SK-N-MC (cell line): ENCODE results near the gene ALOXE3.
"Not testable (repeated sequence)": the region's sequence is repeated elsewhere in the genome, so short reads cannot be mapped to it uniquely, and the experiment has no call there.

Source experiments
- DNase-seq: peaks from one replicate; pipeline ENCODE4 v3.0.0-alpha.2; 2011; ENCODE audit warnings: low read depth, low spot score
- H3K27ac ChIP-seq: fragments of 200-600 bp; sonication (generic); 2 replicates; pipeline ENCODE4 v1.5.1; 2016; ENCODE audit warnings: mixed run types
- H3K36me3 ChIP-seq: fragments of 200-600 bp; sonication (generic); 2 replicates; pipeline ENCODE4 v1.6.1; 2017; ENCODE audit warnings: antibody characterized with exemption, low read length, mixed read lengths; ENCODE audit not compliant: insufficient read depth
- H3K4me3 ChIP-seq: fragments of 200-600 bp; sonication (generic); 2 replicates; pipeline ENCODE4 v1.5.1; 2016
- H3K9ac ChIP-seq: fragments of 200-600 bp; sonication (generic); 2 replicates; pipeline ENCODE4 v1.8.0; 2017; ENCODE audit warnings: mixed run types, mixed read lengths; ENCODE audit not compliant: insufficient read length
- H3K9me3 ChIP-seq: fragments of 200-600 bp; sonication (generic); 2 replicates; pipeline ENCODE4 v1.6.1; 2017; ENCODE audit warnings: low read depth, mild to moderate bottlenecking, antibody characterized with exemption, low read length, moderate library complexity, mixed read lengths
- EZH2 ChIP-seq: fragments of 200-600 bp; sonication (generic); IDR thresholded peaks from one replicate; pipeline ENCODE4 v1.6.1; 2017; ENCODE audit warnings: antibody characterized with exemption
- FOXP2 ChIP-seq: optimal IDR thresholded peaks from 2 replicates; pipeline ENCODE3; 2011; ENCODE audit warnings: mild to moderate bottlenecking, moderate library complexity; ENCODE audit not compliant: insufficient read depth; ENCODE audit errors: extremely low read length, control extremely low read depth
- POLR2AphosphoS5 ChIP-seq: IDR thresholded peaks from 2 replicates; pipeline ENCODE4 v1.6.1; 2012; ENCODE audit warnings: mild to moderate bottlenecking, low read depth, low read length, borderline replicate concordance

The ALOXE3 gene

GRCh38 chr17:8110907-8111306, 7.4 kb downstream of the ALOXE3 start:
- no peaks in the 10 kb centered on the region for H3K9me3 ChIP-seq
- H3K4me3 ChIP-seq: no peak overlapping the region
- TF ChIP-seq EZH2: no peak
- no peak for TF ChIP-seq POLR2AphosphoS5
- no peak for TF ChIP-seq FOXP2
- H3K36me3 ChIP-seq: no peaks in the 10 kb centered on the region
- H3K9ac ChIP-seq: no peak overlapping the region
- no peak for DNase-seq
- no peak overlapping the region for H3K27ac ChIP-seq

GRCh38 chr17:8110456-8110804, 7.9 kb downstream of the ALOXE3 start:
- Histone ChIP-seq H3K4me3 (no peak overlapping the region), H3K36me3 (no peaks in the 10 kb centered on the region), H3K27ac (no peak overlapping the region), H3K9me3 (no peaks in the 10 kb centered on the region), H3K9ac (no peak overlapping the region)
- DNase-seq: no peak
- TF ChIP-seq FOXP2 (no peak), POLR2AphosphoS5 (no peak), EZH2 (no peak)

GRCh38 chr17:8109661-8110455, 8.5 kb downstream of the ALOXE3 start:
- Histone ChIP-seq H3K4me3 (peak overlapping the region; percentile 51), H3K9ac (no peak overlapping the region)

GRCh38 chr17:8108972-8109660, 9.2 kb downstream of the ALOXE3 start:
- H3K9ac ChIP-seq: no peak overlapping the region
- no peaks in the 10 kb centered on the region for H3K36me3 ChIP-seq
- H3K4me3 ChIP-seq: no peak overlapping the region
- H3K9me3 ChIP-seq: no peaks in the 10 kb centered on the region
- no peak for DNase-seq
- TF ChIP-seq FOXP2 (no peak), POLR2AphosphoS5 (no peak), EZH2 (no peak)
- H3K27ac ChIP-seq: no peak overlapping the region

More at GRCh38 chr17:8109661-8110455, 8.5 kb downstream of the ALOXE3 start:
- no peak for DNase-seq
- TF ChIP-seq EZH2 (no peak), POLR2AphosphoS5 (no peak), FOXP2 (no peak)
- no peaks in the 10 kb centered on the region for H3K36me3 ChIP-seq
- no peak overlapping the region for H3K27ac ChIP-seq
- H3K9me3 ChIP-seq: no peaks in the 10 kb centered on the region

GRCh38 chr17:8106980-8107379, 11.3 kb downstream of the ALOXE3 start:
- not testable (repeated sequence) for H3K27ac ChIP-seq, DNase-seq, H3K9me3 ChIP-seq, H3K36me3 ChIP-seq, H3K9ac ChIP-seq, H3K4me3 ChIP-seq

GRCh38 chr17:8105957-8106398, 12.3 kb downstream of the ALOXE3 start:
- no peak for TF ChIP-seq FOXP2
- no peak for TF ChIP-seq POLR2AphosphoS5
- TF ChIP-seq EZH2: no peak
- no peaks in the 10 kb centered on the region for H3K36me3 ChIP-seq
- no peak overlapping the region for H3K27ac ChIP-seq
- H3K9ac ChIP-seq: no peak overlapping the region
- no peaks in the 10 kb centered on the region for H3K9me3 ChIP-seq
- DNase-seq: no peak
- no peak overlapping the region for H3K4me3 ChIP-seq

GRCh38 chr17:8104911-8105310, 13.4 kb downstream of the ALOXE3 start:
- H3K27ac ChIP-seq: no peak overlapping the region

GRCh38 chr17:8103549-8103948, 14.8 kb downstream of the ALOXE3 start:
- no peak overlapping the region for H3K4me3 ChIP-seq
- H3K36me3 ChIP-seq: no peaks in the 10 kb centered on the region
- H3K9ac ChIP-seq: no peak overlapping the region
- H3K9me3 ChIP-seq: no peaks in the 10 kb centered on the region
- no peak overlapping the region for H3K27ac ChIP-seq
- no peak for DNase-seq
- TF ChIP-seq POLR2AphosphoS5 (no peak), FOXP2 (no peak), EZH2 (no peak)

More at GRCh38 chr17:8104911-8105310, 13.4 kb downstream of the ALOXE3 start:
- no peak for DNase-seq
- no peak overlapping the region for H3K9ac ChIP-seq
- TF ChIP-seq POLR2AphosphoS5 (no peak), EZH2 (no peak), FOXP2 (no peak)
- no peaks in the 10 kb centered on the region for H3K9me3 ChIP-seq
- H3K36me3 ChIP-seq: no peaks in the 10 kb centered on the region
- H3K4me3 ChIP-seq: no peak overlapping the region

- H3K9me3 ChIP-seq: no peaks in the 10 kb centered on the region
- H3K27ac ChIP-seq: no peak overlapping the region
- H3K4me3 ChIP-seq: no peak overlapping the region
- H3K36me3 ChIP-seq: no peaks in the 10 kb centered on the region
- no peak overlapping the region for H3K9ac ChIP-seq
- TF ChIP-seq EZH2 (no peak), POLR2AphosphoS5 (no peak), FOXP2 (no peak)
- DNase-seq: no peak
Measured at GRCh38 chr17:8101721-8102120, 16.6 kb downstream of the ALOXE3 start.

- H3K4me3 ChIP-seq: no peak overlapping the region
- no peaks in the 10 kb centered on the region for H3K9me3 ChIP-seq
- TF ChIP-seq EZH2: no peak
- TF ChIP-seq FOXP2: no peak
- no peak for TF ChIP-seq POLR2AphosphoS5
- H3K9ac ChIP-seq: no peak overlapping the region
- H3K27ac ChIP-seq: no peak overlapping the region
- DNase-seq: no peak
- H3K36me3 ChIP-seq: no peaks in the 10 kb centered on the region
Measured at GRCh38 chr17:8100763-8101162, 17.6 kb downstream of the ALOXE3 start.
